Esophagus muscularis mucosa (tissue), 4 donors: Measurements from ENCODE around the gene C14orf39. TPM values are rescaled to one million over a fixed set of nuclear protein-coding genes. Genes with fewer than 3 reads are reported as not detected.

Experiments used
- DNase-seq: peaks from one replicate; pipeline ENCODE4 v3.0.0-alpha.2; 2017; ENCODE audit errors: extremely low spot score
- H3K27ac ChIP-seq, 4 donors: fragments of 200-600 bp; sonication (generic); replicated peaks in 1 of 4; 1 replicate in 3 of 4; 2 replicates in 1 of 4; pipeline ENCODE4 v1.5.1; 2016 to 2019; ENCODE audit warnings: mild to moderate bottlenecking in 1 of 4
- H3K27me3 ChIP-seq, 4 donors: fragments of 200-600 bp; sonication (generic); one replicate each; pipeline versions ENCODE4 v1.5.1 to v1.6.0; 2016 to 2019
- H3K36me3 ChIP-seq, 4 donors: fragments of 200-600 bp; sonication (generic); one replicate each; pipeline ENCODE4 v1.5.1; 2016 to 2019
- H3K4me1 ChIP-seq, 4 donors: fragments of 200-600 bp; sonication (generic); one replicate each; pipeline ENCODE4 v1.5.1; 2016 to 2019
- H3K4me3 ChIP-seq, 4 donors: fragments of 200-600 bp; sonication (generic); 1 replicate in 2 of 4; 2 replicates in 2 of 4; pipeline ENCODE4 v1.5.1; 2016 to 2019; ENCODE audit warnings: mild to moderate bottlenecking in 4 of 4, moderate library complexity in 1 of 4
- H3K9me3 ChIP-seq, 4 donors: fragments of 200-600 bp; sonication (generic); 1 replicate in 3 of 4; 2 replicates in 1 of 4; pipeline ENCODE4 v1.5.1; 2016 to 2019
- CTCF ChIP-seq, 3 experiments: fragments of 200-600 bp in 2 of 3; fragments of 450-650 bp in 1 of 3; sonication (generic) in 2 of 3; IDR thresholded peaks; one replicate each; pipeline ENCODE4 v1.5.1; 2017 to 2019; ENCODE audit warnings: antibody characterized with exemption in 3 of 3, mild to moderate bottlenecking in 2 of 3, moderate library complexity in 1 of 3
- EP300 ChIP-seq: sonication (generic); formaldehyde crosslinking; IDR thresholded peaks from one replicate; pipeline ENCODE4 v1.6.1; 2017; ENCODE audit warnings: antibody characterized with exemption
- POLR2A ChIP-seq: fragments of 450-650 bp; IDR thresholded peaks from one replicate; pipeline ENCODE4 v1.6.1; 2017; ENCODE audit warnings: antibody characterized with exemption, moderate library complexity, mild to moderate bottlenecking, low read depth
- POLR2AphosphoS5 ChIP-seq, 2 donors: sonication (generic); formaldehyde crosslinking; IDR thresholded peaks; one replicate each; pipeline ENCODE4 v1.6.1; 2017; ENCODE audit warnings: antibody characterized with exemption in 2 of 2
- WGBS: methylation state at CpG from one replicate; pipeline ENCODE4 v1.1.5; 2018; 5-methylcytosine and 5-hydroxymethylcytosine counted together
- intact Hi-C: fragments of 100-400 bp; cut with DNase I; formaldehyde crosslinking; loops from one replicate; pipeline ENCODE4 v1.15.1; 2023
- total RNA-seq, 4 donors: library from RNA; depleted of rRNA; stranded (reverse); fragments of >200 nt; gene quantifications; one replicate each; pipeline versions ENCODE4 v1.1.0 to v1.2.1, GENCODE V29; 2016

C14orf39 gene
- total RNA-seq, 4 donors from 2014 or later: 0.29 to 3.7 (median 0.50) TPM; not detected in 1

- TF ChIP-seq POLR2A (no peak), POLR2AphosphoS5 (IDR thresholded peaks at IDR 0.05) (no peak), CTCF (IDR thresholded peaks at IDR 0.05) (no peak), EP300 (no peak)
- H3K27ac ChIP-seq: no peak overlapping the region
- H3K36me3 ChIP-seq: no peaks in the 10 kb centered on the region
- DNase-seq: no peak
- H3K4me1 ChIP-seq: peaks cover 27 to 43% (median 38%) of the 10 kb centered on the region in 4 donors
- 4% methylated on average over 10 of the region's 10 CpGs for WGBS
- peaks cover 6 to 97% (median 68%) of the 10 kb centered on the region in 4 donors for H3K27me3 ChIP-seq
- peaks cover 0 to 17% (median 7%) of the 10 kb centered on the region in 4 donors for H3K9me3 ChIP-seq
- H3K4me3 ChIP-seq: peak overlapping the region; percentile 48 to 55 (median 48)
- intact Hi-C loops: no loop called here
Observed at GRCh38 chr14:60514378-60514740, 28.5 kb upstream of the C14orf39 start.

GRCh38 chr14:60512973-60513571, 27.2 kb upstream of the C14orf39 start:
- WGBS: 7% methylated on average over 7 of the region's 7 CpGs
- intact Hi-C loops: no loop called here
- DNase-seq: no peak
- TF ChIP-seq POLR2A (no peak), POLR2AphosphoS5 (IDR thresholded peaks at IDR 0.05) (no peak), EP300 (no peak), CTCF (IDR thresholded peaks at IDR 0.05) (no peak)
- Histone ChIP-seq H3K27me3 (peaks cover 6 to 100% (median 81%) of the 10 kb centered on the region in 4 donors), H3K4me3 (no peak overlapping the region), H3K36me3 (no peaks in the 10 kb centered on the region), H3K27ac (no peak overlapping the region), H3K4me1 (peaks cover 27 to 55% (median 50%) of the 10 kb centered on the region in 4 donors), H3K9me3 (peaks cover 0 to 17% (median 7%) of the 10 kb centered on the region in 4 donors)

- Histone ChIP-seq H3K36me3 (no peaks in the 10 kb centered on the region), H3K4me3 (no peak overlapping the region), H3K27ac (no peak overlapping the region), H3K9me3 (peaks cover 0 to 11% (median 5%) of the 10 kb centered on the region in 4 donors), H3K4me1 (peaks cover 27 to 60% (median 53%) of the 10 kb centered on the region in 4 donors), H3K27me3 (peaks cover 6 to 100% (median 89%) of the 10 kb centered on the region in 4 donors)
- WGBS: 34% methylated on average over 2 of the region's 2 CpGs
- intact Hi-C loops: no loop called here
- TF ChIP-seq POLR2A (no peak), POLR2AphosphoS5 (IDR thresholded peaks at IDR 0.05) (no peak), CTCF (IDR thresholded peaks at IDR 0.05) (no peak), EP300 (no peak)
- no peak for DNase-seq
Observed at GRCh38 chr14:60512126-60512525, 26.3 kb upstream of the C14orf39 start.

- peaks cover 0 to 6% (median 1%) of the 10 kb centered on the region in 4 donors for H3K9me3 ChIP-seq
- peak overlapping the region; percentile 2 to 30 (median 25) for H3K4me3 ChIP-seq
- peaks cover 6 to 100% (median 94%) of the 10 kb centered on the region in 4 donors for H3K27me3 ChIP-seq
- H3K36me3 ChIP-seq: no peaks in the 10 kb centered on the region
- intact Hi-C loops: no loop called here
- no peak for TF ChIP-seq CTCF (IDR thresholded peaks at IDR 0.05)
- TF ChIP-seq POLR2A: no peak
- no peak for TF ChIP-seq EP300
- TF ChIP-seq POLR2AphosphoS5 (IDR thresholded peaks at IDR 0.05): no peak
- WGBS: 11% methylated on average over 38 of the region's 49 CpGs
- H3K4me1 ChIP-seq: peaks cover 27 to 66% (median 59%) of the 10 kb centered on the region in 4 donors
- H3K27ac ChIP-seq: no peak overlapping the region
- DNase-seq: no peak
Observed at GRCh38 chr14:60510951-60511599, 25.2 kb upstream of the C14orf39 start.
